ENCODE measurements around the gene DVL1. TPM values are rescaled to one million over a fixed set of nuclear protein-coding genes. Genes with fewer than 3 reads are reported as not detected.
"Not testable (repeated sequence)": the region's sequence is repeated elsewhere in the genome, so short reads cannot be mapped to it uniquely, and the experiment has no call there.

Gene DVL1
- total and polyA plus RNA-seq, 5 donors: 64.4 to 87.4 (median 66.4) TPM

- Histone ChIP-seq H3K9me3 (ENCODE audit: control insufficient read depth, low read length) (no peaks in the 10 kb centered on the region), H3K4me1 (ENCODE audit: control insufficient read depth, insufficient read depth, low read length) (no peaks in the 10 kb centered on the region), H3K4me3 (ENCODE audit: low read length) (no peak overlapping the region), H3K27me3 (ENCODE audit: control insufficient read depth, insufficient read depth) (no peaks in the 10 kb centered on the region), H3K27ac (ENCODE audit: low read length) (no peak overlapping the region)
- DNase-seq (peak in 2 of 3 donors; percentile 46 to 62), ATAC-seq (no peak)
- intact Hi-C loops (cut with DNase I): no loop called here
- WGBS: 95% methylated on average over 50 of the region's 50 CpGs
Observed at GRCh38 chr1:1387098-1388077, 38.2 kb upstream of the DVL1 start.

- intact Hi-C loops (cut with DNase I): no loop called here
- H3K4me1 ChIP-seq (ENCODE audit: control insufficient read depth, insufficient read depth, low read length): no peaks in the 10 kb centered on the region
- H3K27me3 ChIP-seq (ENCODE audit: control insufficient read depth, insufficient read depth): no peaks in the 10 kb centered on the region
- no peak overlapping the region for H3K4me3 ChIP-seq (ENCODE audit: low read length)
- no peak for ATAC-seq
- 89% methylated on average over 8 of the region's 8 CpGs for WGBS
- H3K27ac ChIP-seq (ENCODE audit: low read length): no peak overlapping the region
- DNase-seq: peak in 2 of 3 donors; percentile 9 to 34
- no peaks in the 10 kb centered on the region for H3K9me3 ChIP-seq (ENCODE audit: control insufficient read depth, low read length)
Observed at GRCh38 chr1:1385931-1386330, 36.7 kb upstream of the DVL1 start.

- H3K27me3 ChIP-seq (ENCODE audit: control insufficient read depth, insufficient read depth); H3K4me1 ChIP-seq (ENCODE audit: control insufficient read depth, insufficient read depth, low read length); intact Hi-C loops (cut with DNase I); H3K9me3 ChIP-seq (ENCODE audit: control insufficient read depth, low read length); H3K27ac ChIP-seq (ENCODE audit: low read length); H3K4me3 ChIP-seq (ENCODE audit: low read length); ATAC-seq: not testable (repeated sequence)
- WGBS: 94% methylated on average over 29 of the region's 29 CpGs
- DNase-seq: peak in 2 of 3 donors; percentile 22 to 26
Observed at GRCh38 chr1:1385339-1385738, 36.1 kb upstream of the DVL1 start.

- no peaks in the 10 kb centered on the region for H3K9me3 ChIP-seq (ENCODE audit: control insufficient read depth, low read length)
- 78% methylated on average over 8 of the region's 8 CpGs for WGBS
- no peak overlapping the region for H3K4me3 ChIP-seq (ENCODE audit: low read length)
- DNase-seq: peak in 1 of 3 donors; percentile 43
- intact Hi-C loops (cut with DNase I): no loop called here
- H3K27ac ChIP-seq (ENCODE audit: low read length): no peak overlapping the region
- H3K4me1 ChIP-seq (ENCODE audit: control insufficient read depth, insufficient read depth, low read length): no peaks in the 10 kb centered on the region
- peak; percentile 4 to 6 for ATAC-seq
- no peaks in the 10 kb centered on the region for H3K27me3 ChIP-seq (ENCODE audit: control insufficient read depth, insufficient read depth)
Observed at GRCh38 chr1:1381294-1381693, 32.1 kb upstream of the DVL1 start.

GRCh38 chr1:1380860-1381259 is 31.6 kb upstream of the DVL1 start:
- 93% methylated on average over 16 of the region's 16 CpGs for WGBS
- ATAC-seq (peak in 1 of 2 donors; percentile 15), DNase-seq (peak in 1 of 3 donors; percentile 37)
- intact Hi-C loops (cut with DNase I): no loop called here
- Histone ChIP-seq H3K4me1 (ENCODE audit: control insufficient read depth, insufficient read depth, low read length) (no peaks in the 10 kb centered on the region), H3K4me3 (ENCODE audit: low read length) (no peak overlapping the region), H3K27me3 (ENCODE audit: control insufficient read depth, insufficient read depth) (no peaks in the 10 kb centered on the region), H3K27ac (ENCODE audit: low read length) (no peak overlapping the region), H3K9me3 (ENCODE audit: control insufficient read depth, low read length) (no peaks in the 10 kb centered on the region)

- H3K9me3 ChIP-seq (ENCODE audit: control insufficient read depth, low read length): no peaks in the 10 kb centered on the region
- H3K27ac ChIP-seq (ENCODE audit: low read length): no peak overlapping the region
- no peaks in the 10 kb centered on the region for H3K4me1 ChIP-seq (ENCODE audit: control insufficient read depth, insufficient read depth, low read length)
- intact Hi-C loops (cut with DNase I): no loop called here
- no peak overlapping the region for H3K4me3 ChIP-seq (ENCODE audit: low read length)
- ATAC-seq (no peak), DNase-seq (peak in 2 of 3 donors; percentile 12 to 34)
- WGBS: 95% methylated on average over 16 of the region's 16 CpGs
- no peaks in the 10 kb centered on the region for H3K27me3 ChIP-seq (ENCODE audit: control insufficient read depth, insufficient read depth)
Observed at GRCh38 chr1:1377540-1378205, 28.5 kb upstream of the DVL1 start.

GRCh38 chr1:1376551-1377226 is 27.5 kb upstream of the DVL1 start:
- WGBS: 92% methylated on average over 10 of the region's 10 CpGs
- H3K27ac ChIP-seq (ENCODE audit: low read length): no peak overlapping the region
- no peaks in the 10 kb centered on the region for H3K9me3 ChIP-seq (ENCODE audit: control insufficient read depth, low read length)
- H3K27me3 ChIP-seq (ENCODE audit: control insufficient read depth, insufficient read depth): no peaks in the 10 kb centered on the region
- H3K4me1 ChIP-seq (ENCODE audit: control insufficient read depth, insufficient read depth, low read length): peaks cover 2% of the 10 kb centered on the region
- DNase-seq: peak in 2 of 3 donors; percentile 47 to 54
- H3K4me3 ChIP-seq (ENCODE audit: low read length): no peak overlapping the region
- no peak for ATAC-seq
- intact Hi-C loops (cut with DNase I): no loop called here

- intact Hi-C loops (cut with DNase I): no loop called here
- H3K4me1 ChIP-seq (ENCODE audit: control insufficient read depth, insufficient read depth, low read length): peaks cover 2% of the 10 kb centered on the region
- peak within 1 kb of the TSS; percentile 84 for H3K27ac ChIP-seq (ENCODE audit: low read length)
- ATAC-seq (peak; percentile 95 to 97), DNase-seq (peak; percentile 99)
- no peaks in the 10 kb centered on the region for H3K27me3 ChIP-seq (ENCODE audit: control insufficient read depth, insufficient read depth)
- peak within 1 kb of the TSS; percentile 77 for H3K4me3 ChIP-seq (ENCODE audit: low read length)
- under 1% methylated on average over 85 of the region's 85 CpGs for WGBS
- H3K9me3 ChIP-seq (ENCODE audit: control insufficient read depth, low read length): no peaks in the 10 kb centered on the region
Observed at GRCh38 chr1:1374929-1375662, 25.9 kb upstream of the DVL1 start, which contains the start of gene AURKAIP1. Gene AURKAIP1 (minus strand): TSS chr1:1375207. CDS start chr1:1374756, 451 bp downstream.

- ATAC-seq (peak in 1 of 2 donors; percentile 4), DNase-seq (peak in 2 of 3 donors; percentile 76 to 80)
- WGBS: under 1% methylated on average over 24 of the region's 24 CpGs
- peaks cover 2% of the 10 kb centered on the region for H3K4me1 ChIP-seq (ENCODE audit: control insufficient read depth, insufficient read depth, low read length)
- H3K27me3 ChIP-seq (ENCODE audit: control insufficient read depth, insufficient read depth): no peaks in the 10 kb centered on the region
- peak overlapping the region; percentile 77 for H3K4me3 ChIP-seq (ENCODE audit: low read length)
- no peaks in the 10 kb centered on the region for H3K9me3 ChIP-seq (ENCODE audit: control insufficient read depth, low read length)
- peak overlapping the region; percentile 84 for H3K27ac ChIP-seq (ENCODE audit: low read length)
- intact Hi-C loops (cut with DNase I): no loop called here
Observed at GRCh38 chr1:1374589-1374928, 25.3 kb upstream of the DVL1 start.

GRCh38 chr1:1373815-1374588 is 24.8 kb upstream of the DVL1 start:
- H3K9me3 ChIP-seq (ENCODE audit: control insufficient read depth, low read length): no peaks in the 10 kb centered on the region
- peaks cover 2% of the 10 kb centered on the region for H3K4me1 ChIP-seq (ENCODE audit: control insufficient read depth, insufficient read depth, low read length)
- no peak for ATAC-seq
- intact Hi-C loops (cut with DNase I): no loop called here
- H3K27ac ChIP-seq (ENCODE audit: low read length): no peak overlapping the region
- 46% methylated on average over 52 of the region's 52 CpGs for WGBS
- H3K4me3 ChIP-seq (ENCODE audit: low read length): peak overlapping the region; percentile 77
- DNase-seq: peak in 2 of 3 donors; percentile 58 to 65
- no peaks in the 10 kb centered on the region for H3K27me3 ChIP-seq (ENCODE audit: control insufficient read depth, insufficient read depth)
